ENCODE measurements around the gene SLC25A46. TPM values are rescaled to one million over a fixed set of nuclear protein-coding genes. Genes with fewer than 3 reads are reported as not detected.

The SLC25A46 gene
- total RNA-seq, 1 donor from 2014 or later = 37.9 TPM

DNA sequence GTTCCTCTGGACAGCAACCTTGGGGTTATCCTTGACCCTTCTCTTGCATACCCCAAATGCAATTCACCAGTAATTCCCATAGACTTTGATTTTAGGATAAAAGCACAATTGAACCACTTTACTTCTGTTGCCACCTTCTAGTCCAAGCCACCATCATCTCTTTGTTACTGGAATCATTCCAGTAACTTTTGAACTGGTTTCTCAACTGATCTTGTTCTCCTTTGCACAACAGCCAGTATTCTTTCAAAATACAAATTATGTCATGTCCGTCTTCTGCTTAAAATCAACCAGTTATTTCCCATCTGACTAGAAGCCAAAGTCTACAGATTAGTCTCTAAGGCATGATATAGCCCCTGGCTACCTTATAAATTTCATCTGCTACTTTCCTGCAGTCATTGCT, 21.4 kb downstream of the SLC25A46 start:
- intact Hi-C loops (cut with DNase I) = no loop called here
- no peak for DNase-seq

DNA sequence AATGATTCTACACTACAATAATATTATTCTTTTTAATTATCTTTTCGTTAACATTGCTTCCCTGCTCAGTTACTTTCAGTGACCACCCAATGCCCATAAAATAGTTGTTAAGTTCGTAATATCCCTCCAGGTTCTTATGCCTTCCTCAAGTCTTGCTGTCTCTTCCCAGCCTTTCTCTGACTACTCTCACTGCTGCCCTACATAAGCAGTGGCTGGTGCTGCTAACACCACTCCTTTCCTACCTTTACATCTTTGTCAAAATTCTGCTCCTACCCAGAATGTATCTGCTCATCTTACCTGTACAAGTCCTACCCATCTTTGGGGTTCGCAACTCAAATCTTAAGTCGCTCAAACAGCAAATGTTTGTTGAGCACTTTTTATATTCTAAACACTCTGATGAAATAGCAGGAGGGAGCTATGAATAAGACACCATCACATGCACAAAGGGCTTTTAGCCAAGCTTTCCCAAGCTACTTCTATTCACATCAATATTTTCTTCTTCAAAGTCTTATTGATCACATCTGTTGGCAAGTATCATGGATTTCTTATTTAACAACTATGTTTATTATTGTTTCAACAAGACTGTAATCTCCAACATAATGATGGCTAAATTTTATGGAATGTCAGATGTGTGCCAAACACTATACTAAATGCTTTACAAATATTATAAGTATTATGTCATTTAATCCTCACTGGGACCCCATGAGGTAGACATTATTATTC, 29.5 kb downstream of the SLC25A46 start:
- ATAC-seq = no peak
- DNase-seq = no peak
- H3K36me3 ChIP-seq = peaks cover 2% of the 10 kb centered on the region
- H3K27me3 ChIP-seq (ENCODE audit: low read depth) = no peaks in the 10 kb centered on the region
- no peaks in the 10 kb centered on the region for H3K4me1 ChIP-seq
- H3K4me3 ChIP-seq = no peak overlapping the region
- no peak overlapping the region for H3K27ac ChIP-seq
- intact Hi-C loops (cut with DNase I) = no loop called here
- no peaks in the 10 kb centered on the region for H3K9me3 ChIP-seq
- TF ChIP-seq, protein P1, sequence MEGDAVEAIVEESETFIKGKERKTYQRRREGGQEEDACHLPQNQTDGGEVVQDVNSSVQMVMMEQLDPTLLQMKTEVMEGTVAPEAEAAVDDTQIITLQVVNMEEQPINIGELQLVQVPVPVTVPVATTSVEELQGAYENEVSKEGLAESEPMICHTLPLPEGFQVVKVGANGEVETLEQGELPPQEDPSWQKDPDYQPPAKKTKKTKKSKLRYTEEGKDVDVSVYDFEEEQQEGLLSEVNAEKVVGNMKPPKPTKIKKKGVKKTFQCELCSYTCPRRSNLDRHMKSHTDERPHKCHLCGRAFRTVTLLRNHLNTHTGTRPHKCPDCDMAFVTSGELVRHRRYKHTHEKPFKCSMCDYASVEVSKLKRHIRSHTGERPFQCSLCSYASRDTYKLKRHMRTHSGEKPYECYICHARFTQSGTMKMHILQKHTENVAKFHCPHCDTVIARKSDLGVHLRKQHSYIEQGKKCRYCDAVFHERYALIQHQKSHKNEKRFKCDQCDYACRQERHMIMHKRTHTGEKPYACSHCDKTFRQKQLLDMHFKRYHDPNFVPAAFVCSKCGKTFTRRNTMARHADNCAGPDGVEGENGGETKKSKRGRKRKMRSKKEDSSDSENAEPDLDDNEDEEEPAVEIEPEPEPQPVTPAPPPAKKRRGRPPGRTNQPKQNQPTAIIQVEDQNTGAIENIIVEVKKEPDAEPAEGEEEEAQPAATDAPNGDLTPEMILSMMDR (IDR thresholded peaks at IDR 0.05) = no peak

More for the DNA sequence above, 21.4 kb downstream of the SLC25A46 start:
- Histone ChIP-seq H3K27me3 (ENCODE audit: low read depth) (no peaks in the 10 kb centered on the region), H3K4me1 (no peaks in the 10 kb centered on the region), H3K4me3 (no peak overlapping the region), H3K9me3 (no peaks in the 10 kb centered on the region), H3K36me3 (peaks cover 81% of the 10 kb centered on the region), H3K27ac (no peak overlapping the region)
- TF ChIP-seq, protein P1 (IDR thresholded peaks at IDR 0.05) = no peak
- no peak for ATAC-seq

DNA sequence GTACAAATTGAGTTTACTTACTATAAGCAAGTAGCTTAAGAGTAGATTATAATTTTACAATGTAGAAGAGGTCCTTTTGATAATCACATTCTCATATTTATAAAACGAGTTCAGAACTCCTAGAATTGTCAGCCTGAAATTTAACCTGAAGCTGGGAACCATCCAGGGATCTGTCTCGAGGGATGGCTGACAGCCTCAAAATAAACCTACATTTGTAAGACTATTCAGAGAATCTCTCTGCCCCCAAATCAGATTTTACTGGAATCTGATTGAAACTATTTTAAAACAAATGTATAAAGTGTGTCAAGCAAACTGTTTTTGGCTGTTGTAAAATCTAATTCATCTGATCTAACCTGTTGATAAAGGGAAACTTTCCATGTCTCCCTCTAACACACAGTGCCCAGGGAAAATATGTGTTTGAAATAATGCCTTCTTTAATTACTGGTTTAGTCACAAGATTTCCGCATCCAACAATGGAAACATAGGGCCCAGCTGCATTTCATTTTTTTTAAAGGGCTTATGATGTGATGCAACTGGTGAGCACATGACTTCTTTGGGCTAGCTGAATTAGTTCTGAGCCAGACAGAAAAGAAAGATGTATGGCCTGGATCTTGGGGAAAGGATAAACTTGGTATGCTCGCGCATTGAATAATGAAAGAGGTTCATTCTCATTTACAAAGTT, 30.3 kb downstream of the SLC25A46 start:
- ATAC-seq = no peak
- Histone ChIP-seq H3K4me3 (no peak overlapping the region), H3K27ac (no peak overlapping the region), H3K36me3 (no peaks in the 10 kb centered on the region), H3K4me1 (no peaks in the 10 kb centered on the region), H3K9me3 (no peaks in the 10 kb centered on the region), H3K27me3 (ENCODE audit: low read depth) (no peaks in the 10 kb centered on the region)
- intact Hi-C loops (cut with DNase I) = no loop called here
- DNase-seq = no peak
- TF ChIP-seq, protein P1 (IDR thresholded peaks at IDR 0.05) = no peak

DNA sequence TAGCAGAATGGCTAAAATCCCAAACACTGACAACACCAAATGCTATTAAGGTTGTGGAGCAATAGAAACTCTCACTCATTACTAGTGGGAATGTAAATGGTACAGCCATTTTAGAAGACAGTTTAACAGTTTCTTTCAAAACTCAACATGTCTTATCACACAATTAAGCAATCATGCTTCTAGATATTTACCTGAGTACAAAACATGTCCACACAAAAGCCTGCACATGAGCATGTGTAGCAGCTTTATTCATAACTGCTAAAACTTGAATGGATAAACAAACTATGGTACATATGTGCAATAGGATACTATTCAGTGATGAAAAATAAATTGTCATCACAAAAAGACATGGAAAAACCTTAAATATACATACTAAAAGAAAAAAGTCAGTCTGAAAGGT, 31.5 kb downstream of the SLC25A46 start:
- no peak for ATAC-seq
- Histone ChIP-seq H3K36me3 (no peaks in the 10 kb centered on the region), H3K27me3 (ENCODE audit: low read depth) (no peaks in the 10 kb centered on the region), H3K4me3 (no peak overlapping the region), H3K27ac (no peak overlapping the region), H3K9me3 (no peaks in the 10 kb centered on the region), H3K4me1 (no peaks in the 10 kb centered on the region)
- intact Hi-C loops (cut with DNase I) = no loop called here
- DNase-seq = no peak
- TF ChIP-seq, protein P1 (IDR thresholded peaks at IDR 0.05) = no peak

DNA sequence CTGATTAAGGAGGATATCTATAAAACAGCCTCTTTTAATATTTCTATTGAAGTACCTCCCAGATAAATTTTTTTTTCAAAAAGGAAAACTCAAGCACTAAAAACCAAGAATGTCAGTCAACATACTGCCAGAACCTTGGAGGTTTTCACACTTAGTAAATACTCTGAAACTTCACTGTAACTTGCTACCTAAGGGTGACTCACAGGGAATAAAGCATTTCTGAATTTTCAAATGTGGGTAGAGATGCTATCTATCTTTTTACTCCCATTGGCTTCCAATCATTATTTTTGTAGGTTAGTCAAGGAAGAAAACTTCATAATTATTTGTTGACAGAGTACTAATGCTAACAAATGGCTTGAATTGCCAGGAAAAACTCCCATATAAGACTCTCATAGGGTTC, 46.1 kb downstream of the SLC25A46 start:
- DNase-seq = no peak
- Histone ChIP-seq H3K27me3 (ENCODE audit: low read depth) (no peaks in the 10 kb centered on the region), H3K27ac (no peak overlapping the region), H3K4me3 (no peak overlapping the region), H3K4me1 (no peaks in the 10 kb centered on the region), H3K9me3 (no peaks in the 10 kb centered on the region), H3K36me3 (no peaks in the 10 kb centered on the region)
- TF ChIP-seq, protein P1 (IDR thresholded peaks at IDR 0.05) = no peak
- ATAC-seq = no peak
- intact Hi-C loops (cut with DNase I) = no loop called here
